Dermis microvascular lymphatic vessel endothelial cell (primary cell): ENCODE results near the gene MDK. TPM values are rescaled to one million over a fixed set of nuclear protein-coding genes. Genes with fewer than 3 reads are reported as not detected.

Source experiments
- DNase-seq, 2 donors: peaks; one replicate each; pipeline versions ENCODE4 v3.0.0 to v3.0.0-alpha.2; 2010; ENCODE audit warnings: low read depth in 2 of 2
- total RNA-seq: library from RNA; depleted of rRNA; stranded (reverse); fragments of >200 nt; gene quantifications from 2 replicates; pipeline ENCODE4 v1.2.1, GENCODE V29; 2014

The MDK gene
- total RNA-seq, 1 donor from 2014 or later: 34.8 TPM

DNA sequence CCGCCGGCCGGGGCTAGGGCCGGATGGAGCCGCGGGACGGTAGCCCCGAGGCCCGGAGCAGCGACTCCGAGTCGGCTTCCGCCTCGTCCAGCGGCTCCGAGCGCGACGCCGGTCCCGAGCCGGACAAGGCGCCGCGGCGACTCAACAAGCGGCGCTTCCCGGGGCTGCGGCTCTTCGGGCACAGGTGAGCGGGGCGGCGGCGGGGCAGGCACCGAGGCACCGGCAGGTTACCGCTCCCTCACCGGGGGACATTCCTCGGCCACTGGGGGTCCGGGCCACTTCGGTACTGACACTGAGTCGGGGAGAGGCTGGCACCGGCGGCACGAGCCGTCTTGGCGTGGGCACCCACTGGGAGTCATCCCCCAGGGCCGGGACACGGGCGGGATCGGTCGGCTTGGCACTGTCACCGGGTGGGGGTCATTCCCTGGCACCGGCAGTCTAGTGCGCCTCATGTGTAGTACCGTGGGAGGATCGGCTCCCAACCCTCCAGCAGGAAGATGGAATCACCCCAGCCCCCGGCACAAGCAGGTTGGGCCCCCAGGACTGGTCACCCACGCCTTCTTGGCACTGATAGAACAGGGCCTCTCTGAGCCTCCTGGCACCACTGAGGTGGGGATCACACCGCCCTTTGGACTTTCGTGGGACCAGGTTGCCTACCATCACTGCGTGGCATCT is 33.7 kb upstream of the MDK start:
- no peak for DNase-seq

DNA sequence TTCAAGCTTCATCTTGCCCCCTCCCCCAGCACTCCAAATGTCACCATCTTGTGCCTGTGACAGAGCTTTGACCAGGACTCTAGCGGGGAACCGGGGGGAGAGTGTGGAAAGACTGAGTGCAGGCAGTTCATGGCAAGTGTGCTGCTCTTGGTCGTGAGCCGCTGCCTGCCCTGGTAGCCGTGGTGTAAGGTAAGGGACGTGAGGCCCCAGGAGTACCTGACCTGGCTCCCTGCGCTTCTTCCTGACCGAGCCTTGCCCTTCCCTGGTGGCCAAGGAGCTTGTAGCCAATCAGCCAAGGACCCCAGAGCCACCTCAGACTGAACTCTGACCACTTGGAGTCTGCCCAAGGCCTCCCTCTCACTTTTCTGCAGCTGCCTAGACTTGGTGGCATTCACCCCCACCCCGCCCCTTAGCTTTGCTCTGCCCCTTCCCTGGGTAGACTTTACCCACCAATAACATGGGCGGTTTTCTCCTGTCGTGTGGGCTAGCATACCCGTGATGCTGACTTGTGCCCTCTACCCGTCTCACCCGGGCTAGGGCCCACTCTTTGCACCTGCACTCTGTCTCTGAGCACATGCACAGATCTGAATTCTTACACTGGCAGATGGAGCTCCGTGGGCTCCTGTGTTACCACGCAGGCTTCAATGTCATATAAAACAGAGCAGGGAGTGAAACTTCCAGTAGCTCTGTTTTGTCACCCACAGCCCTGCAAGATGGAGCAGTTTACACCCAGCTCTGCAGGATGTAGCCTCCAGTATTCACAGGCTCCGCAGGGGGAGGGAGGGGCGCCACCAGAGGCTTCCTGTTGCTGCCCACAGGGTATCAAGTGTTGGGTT is 32.7 kb upstream of the MDK start:
- no peak for DNase-seq

DNA sequence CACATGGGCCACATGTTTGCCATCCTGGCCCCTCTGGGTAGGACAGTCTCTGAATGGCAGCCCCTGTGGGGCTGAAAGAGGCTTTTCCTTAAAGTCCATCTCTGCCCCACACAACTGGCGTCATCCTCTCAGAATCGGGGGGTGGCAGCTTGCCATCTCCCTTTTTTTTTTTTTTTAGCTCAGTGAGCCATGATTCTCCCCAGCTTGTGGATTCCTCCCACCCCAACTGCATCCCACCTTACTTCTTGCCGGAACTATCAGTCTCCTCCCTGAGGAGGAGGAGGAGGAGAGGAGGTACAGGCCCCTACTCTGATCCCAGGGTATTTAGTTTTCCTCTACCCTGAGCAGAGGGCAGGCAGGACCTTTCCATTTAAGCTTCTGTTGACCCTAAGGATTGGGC is 30.8 kb upstream of the MDK start:
- DNase-seq: no peak

DNA sequence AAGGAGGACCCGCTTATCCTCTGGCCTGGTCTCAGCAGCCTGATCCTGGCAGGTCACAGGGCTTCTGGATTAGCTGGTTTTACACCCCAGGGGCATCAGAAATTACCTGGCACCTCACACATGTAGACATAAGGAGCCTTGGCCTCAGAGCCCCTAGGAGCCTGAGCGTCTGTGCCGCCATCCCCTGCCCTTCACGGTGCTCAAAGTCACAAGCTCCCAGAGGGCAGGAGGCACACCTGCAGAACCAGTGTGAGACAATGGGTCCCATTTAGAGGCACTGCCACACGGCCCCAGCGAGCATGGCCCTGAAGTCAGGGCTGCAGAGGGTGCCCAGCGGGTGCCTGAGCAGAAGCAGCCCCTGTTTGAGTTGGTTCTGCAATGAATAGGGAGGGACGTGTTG is 30.3 kb upstream of the MDK start:
- DNase-seq: no peak

DNA sequence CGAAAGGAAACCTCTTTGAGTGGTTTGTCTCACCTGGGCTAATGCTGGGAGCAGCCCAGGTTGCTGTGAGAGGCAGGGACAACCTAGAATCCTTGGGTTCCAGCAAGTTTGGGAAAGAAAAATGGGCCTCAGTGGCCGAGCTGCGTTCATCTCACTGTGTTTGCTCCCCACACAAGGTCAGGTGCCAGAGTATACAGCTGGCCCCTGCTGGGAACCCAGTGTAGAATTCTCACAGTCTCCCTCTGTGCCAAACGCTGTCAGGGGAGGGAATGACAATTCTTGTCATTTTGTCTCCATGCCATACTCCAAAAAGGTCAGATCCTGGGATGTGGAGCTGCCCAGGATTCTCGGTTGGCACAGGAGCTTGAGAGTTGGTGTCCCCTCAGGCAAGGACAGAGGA is 29.9 kb upstream of the MDK start:
- no peak for DNase-seq

DNA sequence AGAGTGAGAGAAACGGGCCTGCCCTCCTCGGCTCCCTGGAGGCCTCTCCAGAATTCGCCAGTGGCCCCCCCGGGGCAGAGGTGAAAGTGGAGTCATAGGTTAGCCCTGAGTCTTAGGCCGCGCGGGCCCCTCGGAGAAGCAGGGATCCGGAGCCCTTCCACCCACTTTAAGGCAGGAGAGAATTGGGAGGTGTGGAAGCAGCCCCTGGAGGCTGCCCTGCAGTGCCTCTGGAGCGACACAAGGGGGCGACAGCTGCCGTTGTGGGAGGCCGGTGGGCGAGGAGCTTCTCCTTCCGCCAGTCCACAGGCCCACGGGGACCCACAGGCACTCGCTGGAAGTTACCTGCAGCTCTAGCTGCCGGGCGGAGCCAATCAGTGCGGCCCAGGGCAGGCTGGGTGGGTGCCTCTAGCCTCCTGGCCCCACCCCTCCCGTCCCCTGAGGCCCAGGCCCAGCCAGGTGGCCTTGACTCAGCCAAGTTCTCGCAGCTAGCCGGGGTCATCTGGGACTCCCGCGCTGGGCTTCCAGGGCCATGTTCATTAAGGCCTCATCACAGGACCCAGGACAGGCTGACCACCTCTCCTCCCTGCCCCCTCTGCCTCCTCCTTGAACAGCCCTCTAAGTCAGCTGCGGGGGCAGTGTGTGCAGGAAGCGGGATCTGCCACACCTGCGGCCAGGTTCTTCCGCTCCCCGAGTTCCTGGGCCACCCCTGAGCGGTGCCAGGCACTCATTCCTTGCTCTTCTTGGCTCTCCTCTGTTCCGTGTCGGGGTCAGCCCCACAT is 29.2 kb upstream of the MDK start:
- peak in 1 of 2 donors; percentile 66 for DNase-seq

DNA sequence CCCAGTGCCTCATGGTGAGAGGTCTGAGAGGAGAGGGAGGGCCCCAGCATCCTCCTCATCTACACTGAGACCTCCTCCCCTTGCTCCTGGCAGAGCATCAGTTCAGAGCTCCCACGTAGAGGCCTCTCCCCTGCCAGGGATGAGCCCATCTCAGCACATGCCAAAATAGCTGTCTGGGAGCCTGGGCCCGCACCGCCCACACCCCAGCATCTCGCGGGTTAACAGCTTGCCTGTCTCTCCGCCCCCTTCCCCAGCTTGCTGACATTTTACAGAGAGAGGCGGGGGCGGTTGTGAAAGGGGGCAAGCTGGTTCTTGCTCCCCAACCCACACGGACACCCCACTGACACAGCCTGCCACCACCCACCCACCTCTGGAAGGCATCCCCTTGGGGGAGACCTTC is 27.8 kb upstream of the MDK start:
- DNase-seq: no peak

DNA sequence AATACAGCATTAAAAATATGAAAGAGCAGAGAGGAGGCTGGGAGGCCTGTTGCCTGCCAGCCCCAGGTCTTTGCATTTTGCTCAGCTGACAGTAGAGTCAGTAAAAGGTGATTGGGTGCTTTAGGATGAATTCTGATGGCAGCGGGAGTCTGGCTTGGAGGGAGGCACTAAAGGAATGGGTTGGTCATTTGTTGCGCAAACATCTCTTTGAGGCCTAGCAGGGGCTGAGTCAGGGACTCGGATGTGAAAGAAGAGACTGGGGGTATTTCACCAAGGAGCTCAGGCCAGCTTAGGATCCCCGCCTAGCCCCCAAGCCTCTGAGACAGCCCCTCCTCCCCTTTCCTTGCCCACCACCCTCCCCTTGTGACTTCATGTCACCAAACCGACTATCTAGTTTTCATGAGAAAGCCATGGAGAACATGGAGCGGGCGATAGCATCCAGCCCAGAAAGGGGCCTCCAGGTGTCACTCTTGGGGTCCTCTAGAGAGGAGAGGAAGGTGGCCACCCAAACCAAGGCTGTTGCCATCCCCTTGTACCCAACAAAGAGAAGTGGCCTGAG is 24.5 kb upstream of the MDK start:
- DNase-seq: no peak

DNA sequence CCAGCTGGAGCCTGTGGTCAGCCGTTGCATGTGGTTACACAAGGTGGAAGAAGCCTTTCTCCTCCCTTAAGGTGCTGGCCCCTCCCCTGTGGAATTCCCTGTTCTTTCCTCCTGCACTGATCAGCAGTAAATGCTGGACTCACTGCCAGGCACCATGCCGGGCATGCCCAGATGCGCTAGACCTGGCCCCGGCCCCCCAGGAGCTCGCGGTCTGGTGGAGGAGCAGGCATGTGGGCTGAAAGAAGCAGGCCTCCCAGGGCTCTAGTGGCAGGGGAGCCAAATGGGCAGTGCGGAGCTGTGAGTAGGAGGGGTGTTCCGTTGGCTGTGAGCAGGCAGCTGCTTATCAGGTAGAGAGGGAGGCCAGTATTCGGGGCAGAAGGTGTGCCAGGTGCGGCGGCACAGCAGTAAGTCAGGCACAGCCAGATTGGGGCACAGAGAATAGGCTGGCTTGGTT is 24.0 kb upstream of the MDK start:
- no peak for DNase-seq

DNA sequence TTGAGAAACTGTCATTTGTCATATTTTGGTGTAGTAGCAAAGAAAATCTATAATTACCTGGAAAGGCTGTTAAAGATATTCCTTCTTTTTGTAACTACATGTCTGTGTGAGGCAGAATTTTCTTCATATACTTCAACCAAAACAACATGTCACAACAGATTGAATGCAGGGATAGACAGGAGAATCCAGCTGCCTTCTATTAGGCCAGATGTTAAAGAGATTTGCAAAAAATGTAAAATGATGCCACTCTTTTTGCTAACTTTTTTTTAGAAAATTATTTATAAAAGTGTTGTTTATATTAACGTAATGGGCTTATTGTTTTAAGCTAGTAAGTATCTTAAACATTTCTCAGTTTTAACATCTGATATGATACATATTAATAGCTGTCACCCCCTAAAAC is 21.5 kb upstream of the MDK start:
- no peak for DNase-seq

DNA sequence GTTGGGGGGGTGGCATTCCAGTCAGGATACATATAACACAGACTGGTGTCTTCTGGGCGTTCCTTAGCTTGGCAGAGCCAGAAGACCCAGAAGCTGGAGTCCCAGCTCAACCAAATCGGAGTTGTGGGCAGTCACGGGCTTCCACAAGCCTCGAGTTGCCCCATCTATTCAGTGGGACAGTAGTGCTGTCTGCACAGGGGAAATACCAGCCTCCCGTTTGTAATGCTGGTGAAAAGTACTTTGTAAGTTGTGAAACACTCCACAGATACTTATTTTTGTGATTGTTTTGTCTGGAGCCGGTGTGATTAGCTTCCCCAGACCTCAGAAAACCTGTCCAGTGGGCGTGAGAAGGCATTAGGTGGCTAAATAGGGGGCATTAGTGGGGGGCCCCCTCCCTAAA is 20.6 kb upstream of the MDK start:
- no peak for DNase-seq

DNA sequence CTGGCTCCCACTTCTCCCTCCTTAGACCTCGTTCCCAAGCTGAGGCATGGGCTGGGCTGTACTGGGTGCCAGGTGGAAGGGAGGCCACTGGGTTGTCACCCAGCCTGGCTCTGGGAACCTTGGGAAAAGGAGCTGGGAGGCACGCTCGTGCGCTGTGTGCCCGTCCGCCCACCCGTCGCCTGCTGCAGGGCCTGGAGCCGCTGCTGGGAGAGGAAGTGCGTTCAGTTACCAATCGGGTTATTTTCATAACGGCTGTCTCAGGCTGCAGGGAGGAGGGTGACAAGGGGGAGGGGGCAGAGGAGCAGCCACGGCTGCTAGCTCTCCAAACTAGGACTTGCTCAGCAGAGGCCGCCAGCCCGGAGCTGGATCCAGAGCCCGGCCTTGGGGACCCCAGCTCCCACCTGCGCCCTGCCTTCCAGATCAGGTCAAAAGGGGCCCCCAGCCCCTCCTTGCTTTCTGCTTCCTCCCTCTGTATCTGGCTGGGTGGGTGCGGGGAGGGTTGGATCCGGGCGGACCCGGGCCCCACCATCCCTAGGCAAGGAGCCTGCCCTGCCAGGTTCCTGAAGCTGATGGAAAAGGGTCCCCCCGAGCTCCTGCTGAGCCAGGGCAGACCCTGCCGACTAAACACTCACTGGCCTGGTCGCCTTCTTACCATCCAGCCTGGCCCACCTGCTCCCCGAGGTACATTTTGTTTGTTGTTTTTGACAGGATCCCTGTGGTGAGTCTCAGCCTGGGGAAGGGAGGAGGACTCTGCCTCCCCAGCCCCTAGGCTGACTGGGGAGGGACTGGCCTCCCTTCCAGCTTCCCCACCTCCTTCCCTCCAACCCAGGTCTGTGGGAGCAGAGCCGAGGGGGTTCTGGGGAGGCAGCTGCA is 19.9 kb upstream of the MDK start:
- DNase-seq: peak; percentile 49 to 80

DNA sequence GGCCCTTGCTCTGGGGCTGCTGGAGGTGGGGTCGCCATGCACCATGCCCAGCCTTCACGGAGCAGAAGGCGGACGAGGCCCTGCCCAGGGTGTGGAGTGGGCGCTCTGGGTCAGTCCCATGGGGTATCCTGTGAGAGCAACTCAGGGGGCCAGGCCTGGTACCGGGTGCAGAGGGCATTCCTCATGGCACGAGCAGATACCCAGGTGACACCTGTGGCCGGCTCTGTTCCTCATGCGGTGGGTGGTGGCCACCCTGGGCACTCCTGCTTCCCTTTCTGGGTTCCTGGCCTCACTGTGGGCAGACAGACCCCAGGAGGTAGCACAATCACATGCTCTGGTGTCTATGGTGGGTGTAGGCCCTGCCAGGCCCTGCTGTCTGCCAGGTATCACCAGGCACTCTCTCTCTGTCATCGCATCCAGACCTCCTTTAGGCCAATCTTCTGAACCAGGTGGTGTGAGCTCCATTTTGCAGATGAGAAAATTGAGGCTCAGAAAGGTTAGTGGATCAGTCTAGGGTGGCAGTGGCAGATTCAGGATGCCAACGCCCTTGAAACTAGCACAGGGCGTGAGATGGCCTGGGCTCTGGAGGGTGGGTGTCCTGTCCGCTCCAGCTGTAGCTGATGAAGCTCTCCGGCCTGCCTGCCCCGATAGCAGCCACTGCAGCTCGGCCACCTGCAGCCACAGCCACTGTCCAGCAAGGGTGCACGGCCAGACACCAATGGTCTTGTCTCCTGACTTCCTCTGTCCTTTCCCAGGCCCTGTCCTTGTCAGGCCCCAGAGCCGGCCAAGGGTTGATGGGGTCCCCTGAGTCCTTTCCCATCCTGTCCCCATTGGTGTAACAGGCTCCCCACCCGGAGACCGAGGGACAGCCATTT is 19.1 kb upstream of the MDK start:
- DNase-seq: no peak

DNA sequence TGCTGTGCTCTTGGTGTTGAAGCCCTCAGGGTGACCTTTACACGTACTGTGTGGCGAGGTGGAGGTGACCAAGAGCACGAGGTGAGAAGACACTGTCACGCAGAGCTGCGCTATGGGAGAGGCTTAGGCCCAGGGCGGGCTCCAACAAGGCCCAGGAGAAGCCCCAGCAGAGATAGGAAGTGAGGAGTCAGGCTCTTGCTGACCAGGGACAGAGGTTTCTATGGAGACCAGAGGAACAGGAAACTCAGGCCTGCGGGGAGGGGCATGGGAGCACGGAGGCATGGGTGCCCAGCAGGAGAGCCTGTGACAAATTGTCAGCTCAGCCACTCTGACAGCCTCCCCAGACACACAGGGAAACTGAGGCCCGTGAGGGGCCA is 18.4 kb upstream of the MDK start:
- DNase-seq: peak; percentile 93 to 94

DNA sequence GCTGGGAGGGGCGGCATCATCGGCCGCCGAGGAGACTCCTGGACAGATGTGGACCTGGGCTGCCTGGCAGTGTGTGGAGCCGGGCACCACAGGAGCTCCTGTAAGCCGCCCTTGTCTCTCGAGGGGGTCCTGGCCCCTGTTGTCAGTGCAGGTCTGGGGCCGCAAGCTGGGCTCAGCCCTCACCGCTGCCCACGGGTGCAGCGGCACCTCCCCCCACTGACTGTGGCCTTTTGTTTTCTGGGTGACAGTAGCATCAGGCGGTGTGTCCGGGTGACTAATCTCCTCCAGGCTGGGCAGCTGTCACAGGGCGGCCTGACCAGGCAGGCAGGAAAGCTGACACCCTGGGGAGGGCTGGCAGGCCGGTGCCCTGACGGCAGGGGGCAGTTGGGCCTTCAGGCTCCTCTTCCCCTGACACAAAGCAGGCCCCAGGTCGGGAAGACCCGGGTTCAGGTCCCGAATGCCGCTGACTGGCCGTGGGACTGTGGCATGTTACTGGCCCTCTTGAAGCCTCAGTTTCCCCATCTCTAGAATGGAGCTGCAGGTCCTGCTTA is 17.9 kb upstream of the MDK start:
- DNase-seq: peak; percentile 92 to 93

DNA sequence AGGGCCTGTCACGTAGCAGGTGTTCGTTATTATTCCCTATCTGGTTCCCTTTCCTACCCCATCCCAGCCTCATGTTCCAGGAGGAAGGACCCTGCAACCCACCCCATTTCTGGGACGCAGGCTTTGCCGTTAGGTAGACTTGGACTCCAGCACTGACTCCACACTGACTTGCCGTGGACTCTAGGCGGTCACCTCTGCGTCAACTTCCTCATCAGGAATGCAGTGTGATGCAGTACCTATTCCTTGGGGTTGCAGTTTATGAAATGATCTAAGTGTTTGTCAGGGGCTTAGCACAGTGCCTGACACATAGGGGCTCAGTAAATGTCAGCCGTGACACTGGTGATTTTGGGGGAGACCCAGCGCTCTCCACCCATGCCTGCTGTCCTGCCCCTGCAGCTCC is 17.4 kb upstream of the MDK start:
- no peak for DNase-seq

DNA sequence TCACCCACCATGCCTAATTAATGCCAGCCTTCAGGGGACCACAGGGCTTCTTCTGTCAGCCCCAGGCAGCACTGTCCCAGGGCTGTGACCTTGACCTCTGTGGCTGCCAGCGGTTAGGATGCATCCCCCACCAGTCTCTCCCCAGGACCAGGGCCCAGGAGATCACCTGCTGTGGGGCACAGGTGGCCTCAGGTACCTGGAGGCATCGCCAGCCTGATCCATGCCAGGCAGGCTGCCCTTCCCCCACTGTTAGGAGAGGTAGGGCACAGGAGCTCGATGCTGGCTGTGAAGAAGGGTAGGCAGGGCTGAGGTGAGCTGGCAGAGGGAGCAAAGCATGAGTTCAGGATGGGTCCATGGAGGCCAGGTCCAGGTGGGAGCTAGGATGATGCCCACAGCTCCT is 16.7 kb upstream of the MDK start:
- DNase-seq: no peak

DNA sequence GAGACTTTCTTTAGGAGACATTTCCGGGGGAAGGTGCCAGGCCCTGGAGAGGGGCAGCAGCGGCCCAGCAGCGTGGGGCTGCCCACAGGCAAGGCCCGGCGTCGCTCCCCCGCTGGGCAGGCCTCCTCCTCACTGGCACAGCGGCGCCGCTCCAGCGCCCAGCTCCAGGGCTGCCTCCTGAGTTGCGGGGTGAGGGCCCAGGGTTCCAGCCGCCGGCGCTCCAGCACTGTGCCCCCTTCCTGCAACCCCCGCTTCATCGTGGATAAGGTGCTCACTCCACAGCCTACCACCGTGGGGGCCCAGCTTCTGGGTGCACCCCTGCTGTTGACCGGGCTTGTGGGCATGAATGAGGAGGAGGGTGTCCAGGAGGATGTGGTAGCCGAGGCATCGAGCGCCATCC is 15.2 kb upstream of the MDK start:
- no peak for DNase-seq

DNA sequence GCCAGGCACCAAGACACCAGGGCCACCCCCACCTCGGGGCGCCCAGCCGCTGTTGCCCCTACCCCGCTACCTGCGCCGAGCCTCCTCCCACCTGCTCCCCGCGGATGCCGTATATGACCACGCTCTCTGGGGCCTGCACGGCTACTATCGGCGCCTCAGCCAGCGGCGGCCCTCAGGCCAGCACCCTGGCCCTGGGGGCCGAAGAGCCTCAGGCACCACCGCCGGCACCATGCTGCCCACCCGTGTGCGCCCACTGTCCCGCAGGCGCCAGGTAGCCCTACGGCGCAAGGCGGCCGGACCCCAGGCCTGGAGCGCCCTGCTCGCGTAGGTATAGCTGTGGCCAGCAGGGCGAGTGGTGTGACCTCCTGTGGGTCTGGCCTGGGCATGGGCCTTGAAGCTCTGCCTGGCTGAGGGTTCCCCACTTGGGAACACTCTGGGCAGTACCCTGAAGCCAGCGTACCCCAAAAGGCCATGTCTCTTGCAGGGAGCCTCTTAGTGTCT is 14.8 kb upstream of the MDK start:
- DNase-seq: no peak
